ENCODE results near the gene BTBD8.

DNA sequence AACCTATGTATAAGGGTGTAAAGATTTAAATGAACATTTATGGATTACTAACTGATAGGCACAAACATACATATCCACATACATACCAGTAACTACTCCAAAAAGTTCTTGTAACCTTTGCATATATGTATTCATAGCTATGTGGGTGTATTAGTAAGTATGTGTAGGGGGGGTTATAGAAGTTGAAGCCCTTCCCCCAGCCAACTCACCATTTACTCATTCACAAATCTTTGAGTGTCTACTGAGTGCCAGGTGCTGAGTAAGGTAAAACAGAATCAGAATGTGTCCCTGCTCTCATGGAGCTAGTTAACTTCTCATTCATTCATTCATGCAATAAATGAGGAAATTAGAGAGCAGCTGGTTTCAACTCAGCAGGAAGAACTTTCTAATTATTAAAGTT is 138.9 kb downstream of the BTBD8 start:
- TF ChIP-seq POLR2AphosphoS5 (IDR thresholded peaks at IDR 0.05; ENCODE audit: low read depth) (no peak), GABPA (IDR thresholded peaks at IDR 0.05; ENCODE audit: low read depth) (no peak), SPI1 (IDR thresholded peaks at IDR 0.05; ENCODE audit: borderline replicate concordance, low read depth) (no peak)
- TF ChIP-seq, protein P1, sequence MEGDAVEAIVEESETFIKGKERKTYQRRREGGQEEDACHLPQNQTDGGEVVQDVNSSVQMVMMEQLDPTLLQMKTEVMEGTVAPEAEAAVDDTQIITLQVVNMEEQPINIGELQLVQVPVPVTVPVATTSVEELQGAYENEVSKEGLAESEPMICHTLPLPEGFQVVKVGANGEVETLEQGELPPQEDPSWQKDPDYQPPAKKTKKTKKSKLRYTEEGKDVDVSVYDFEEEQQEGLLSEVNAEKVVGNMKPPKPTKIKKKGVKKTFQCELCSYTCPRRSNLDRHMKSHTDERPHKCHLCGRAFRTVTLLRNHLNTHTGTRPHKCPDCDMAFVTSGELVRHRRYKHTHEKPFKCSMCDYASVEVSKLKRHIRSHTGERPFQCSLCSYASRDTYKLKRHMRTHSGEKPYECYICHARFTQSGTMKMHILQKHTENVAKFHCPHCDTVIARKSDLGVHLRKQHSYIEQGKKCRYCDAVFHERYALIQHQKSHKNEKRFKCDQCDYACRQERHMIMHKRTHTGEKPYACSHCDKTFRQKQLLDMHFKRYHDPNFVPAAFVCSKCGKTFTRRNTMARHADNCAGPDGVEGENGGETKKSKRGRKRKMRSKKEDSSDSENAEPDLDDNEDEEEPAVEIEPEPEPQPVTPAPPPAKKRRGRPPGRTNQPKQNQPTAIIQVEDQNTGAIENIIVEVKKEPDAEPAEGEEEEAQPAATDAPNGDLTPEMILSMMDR (IDR thresholded peaks at IDR 0.05; ENCODE audit: insufficient read depth, low read length) = no peak
- TF ChIP-seq, protein P2, sequence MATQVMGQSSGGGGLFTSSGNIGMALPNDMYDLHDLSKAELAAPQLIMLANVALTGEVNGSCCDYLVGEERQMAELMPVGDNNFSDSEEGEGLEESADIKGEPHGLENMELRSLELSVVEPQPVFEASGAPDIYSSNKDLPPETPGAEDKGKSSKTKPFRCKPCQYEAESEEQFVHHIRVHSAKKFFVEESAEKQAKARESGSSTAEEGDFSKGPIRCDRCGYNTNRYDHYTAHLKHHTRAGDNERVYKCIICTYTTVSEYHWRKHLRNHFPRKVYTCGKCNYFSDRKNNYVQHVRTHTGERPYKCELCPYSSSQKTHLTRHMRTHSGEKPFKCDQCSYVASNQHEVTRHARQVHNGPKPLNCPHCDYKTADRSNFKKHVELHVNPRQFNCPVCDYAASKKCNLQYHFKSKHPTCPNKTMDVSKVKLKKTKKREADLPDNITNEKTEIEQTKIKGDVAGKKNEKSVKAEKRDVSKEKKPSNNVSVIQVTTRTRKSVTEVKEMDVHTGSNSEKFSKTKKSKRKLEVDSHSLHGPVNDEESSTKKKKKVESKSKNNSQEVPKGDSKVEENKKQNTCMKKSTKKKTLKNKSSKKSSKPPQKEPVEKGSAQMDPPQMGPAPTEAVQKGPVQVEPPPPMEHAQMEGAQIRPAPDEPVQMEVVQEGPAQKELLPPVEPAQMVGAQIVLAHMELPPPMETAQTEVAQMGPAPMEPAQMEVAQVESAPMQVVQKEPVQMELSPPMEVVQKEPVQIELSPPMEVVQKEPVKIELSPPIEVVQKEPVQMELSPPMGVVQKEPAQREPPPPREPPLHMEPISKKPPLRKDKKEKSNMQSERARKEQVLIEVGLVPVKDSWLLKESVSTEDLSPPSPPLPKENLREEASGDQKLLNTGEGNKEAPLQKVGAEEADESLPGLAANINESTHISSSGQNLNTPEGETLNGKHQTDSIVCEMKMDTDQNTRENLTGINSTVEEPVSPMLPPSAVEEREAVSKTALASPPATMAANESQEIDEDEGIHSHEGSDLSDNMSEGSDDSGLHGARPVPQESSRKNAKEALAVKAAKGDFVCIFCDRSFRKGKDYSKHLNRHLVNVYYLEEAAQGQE (IDR thresholded peaks at IDR 0.05; ENCODE audit: insufficient replicate concordance, low read depth) = no peak
